ENCODE data around the gene RAI1.

Gene RAI1

GRCh38 chr17:17769869-17770631 is 88.8 kb downstream of the RAI1 start:
- Histone ChIP-seq H2AFZ (no peak overlapping the region), H3K36me3 (ENCODE audit: control insufficient read depth, insufficient read depth, low read length) (no peaks in the 10 kb centered on the region), H3K9me3 (ENCODE audit: control insufficient read depth, low read length) (no peaks in the 10 kb centered on the region), H3K79me2 (peaks cover 72% of the 10 kb centered on the region), H3K4me2 (ENCODE audit: low read length) (no peak overlapping the region), H3K9ac (no peak overlapping the region), H3K4me3 (ENCODE audit: low read depth, low read length) (no peak overlapping the region), H3K27me3 (ENCODE audit: control insufficient read depth, insufficient read depth, low read length) (no peaks in the 10 kb centered on the region), H3K4me1 (peaks cover 51% of the 10 kb centered on the region), H3K27ac (no peak overlapping the region)
- TF ChIP-seq CTCF (IDR thresholded peaks at IDR 0.05) = no peak

- Histone ChIP-seq H3K4me2 (ENCODE audit: low read length) (no peak overlapping the region), H3K4me3 (ENCODE audit: low read depth, low read length) (no peak overlapping the region), H2AFZ (no peak overlapping the region), H3K27ac (no peak overlapping the region), H3K27me3 (ENCODE audit: control insufficient read depth, insufficient read depth, low read length) (no peaks in the 10 kb centered on the region), H3K79me2 (peaks cover 72% of the 10 kb centered on the region), H3K4me1 (peaks cover 49% of the 10 kb centered on the region), H3K36me3 (ENCODE audit: control insufficient read depth, insufficient read depth, low read length) (no peaks in the 10 kb centered on the region), H3K9me3 (ENCODE audit: control insufficient read depth, low read length) (no peaks in the 10 kb centered on the region), H3K9ac (no peak overlapping the region)
- TF ChIP-seq CTCF (IDR thresholded peaks at IDR 0.05) = no peak
These were observed 89.4 kb downstream of the RAI1 start for GRCh38 chr17:17770632-17771044.

GRCh38 chr17:17771498-17772201 is 90.4 kb downstream of the RAI1 start:
- Histone ChIP-seq H3K27me3 (ENCODE audit: control insufficient read depth, insufficient read depth, low read length) (no peaks in the 10 kb centered on the region), H3K27ac (no peak overlapping the region), H3K9me3 (ENCODE audit: control insufficient read depth, low read length) (no peaks in the 10 kb centered on the region), H3K9ac (no peak overlapping the region), H3K79me2 (peaks cover 63% of the 10 kb centered on the region), H3K4me1 (peaks cover 39% of the 10 kb centered on the region), H3K4me2 (ENCODE audit: low read length) (no peak overlapping the region), H3K36me3 (ENCODE audit: control insufficient read depth, insufficient read depth, low read length) (no peaks in the 10 kb centered on the region), H2AFZ (no peak overlapping the region), H3K4me3 (ENCODE audit: low read depth, low read length) (no peak overlapping the region)
- no peak for TF ChIP-seq CTCF (IDR thresholded peaks at IDR 0.05)

- H3K9ac ChIP-seq = no peak overlapping the region
- peaks cover 33% of the 10 kb centered on the region for H3K4me1 ChIP-seq
These were observed 91.0 kb downstream of the RAI1 start for GRCh38 chr17:17772231-17772630.

More at GRCh38 chr17:17772231-17772630, 91.0 kb downstream of the RAI1 start:
- TF ChIP-seq CTCF (IDR thresholded peaks at IDR 0.05) = no peak
- H3K36me3 ChIP-seq (ENCODE audit: control insufficient read depth, insufficient read depth, low read length) = no peaks in the 10 kb centered on the region
- H3K27me3 ChIP-seq (ENCODE audit: control insufficient read depth, insufficient read depth, low read length) = no peaks in the 10 kb centered on the region
- no peak overlapping the region for H3K27ac ChIP-seq
- H3K4me3 ChIP-seq (ENCODE audit: low read depth, low read length) = no peak overlapping the region
- no peaks in the 10 kb centered on the region for H3K9me3 ChIP-seq (ENCODE audit: control insufficient read depth, low read length)
- H3K4me2 ChIP-seq (ENCODE audit: low read length) = no peak overlapping the region
- H2AFZ ChIP-seq = no peak overlapping the region
- H3K79me2 ChIP-seq = peaks cover 59% of the 10 kb centered on the region
